ENCODE results near the gene EGFR.

Gene EGFR

GRCh38 chr7:55194522-55194921 lies 175.7 kb downstream of the EGFR start:
- DNase-seq, result no peak

- DNase-seq, result no peak
These were observed 180.0 kb downstream of the EGFR start for GRCh38 chr7:55198634-55199392.

DNA sequence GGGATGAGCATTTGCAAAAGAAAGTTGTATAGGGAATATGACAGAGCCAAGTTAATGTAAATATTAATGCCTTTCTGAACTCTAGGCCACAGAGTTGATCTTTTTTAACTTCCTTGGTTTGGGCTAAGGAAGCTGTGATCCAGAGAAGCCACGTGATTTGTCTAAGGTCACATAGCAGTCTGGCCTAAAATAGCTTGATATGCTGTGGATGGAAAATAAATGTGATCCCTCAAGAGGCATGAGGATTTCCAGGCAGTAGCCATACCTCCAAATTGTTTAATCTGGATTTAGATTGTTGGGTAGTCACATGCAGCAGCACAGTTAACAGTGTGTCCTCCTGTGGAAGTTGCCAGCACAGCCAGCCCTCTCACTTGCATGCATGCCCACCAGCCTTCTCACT lies 180.6 kb downstream of the EGFR start:
- no peak for DNase-seq

GRCh38 chr7:55200441-55200840 lies 181.6 kb downstream of the EGFR start:
- DNase-seq, result no peak

GRCh38 chr7:55202150-55202913 lies 183.5 kb downstream of the EGFR start:
- no peak for DNase-seq

- DNase-seq, result no peak
These were observed 184.5 kb downstream of the EGFR start for GRCh38 chr7:55203300-55203699.

- no peak for DNase-seq
These were observed 186.5 kb downstream of the EGFR start for GRCh38 chr7:55205124-55205955.

DNA sequence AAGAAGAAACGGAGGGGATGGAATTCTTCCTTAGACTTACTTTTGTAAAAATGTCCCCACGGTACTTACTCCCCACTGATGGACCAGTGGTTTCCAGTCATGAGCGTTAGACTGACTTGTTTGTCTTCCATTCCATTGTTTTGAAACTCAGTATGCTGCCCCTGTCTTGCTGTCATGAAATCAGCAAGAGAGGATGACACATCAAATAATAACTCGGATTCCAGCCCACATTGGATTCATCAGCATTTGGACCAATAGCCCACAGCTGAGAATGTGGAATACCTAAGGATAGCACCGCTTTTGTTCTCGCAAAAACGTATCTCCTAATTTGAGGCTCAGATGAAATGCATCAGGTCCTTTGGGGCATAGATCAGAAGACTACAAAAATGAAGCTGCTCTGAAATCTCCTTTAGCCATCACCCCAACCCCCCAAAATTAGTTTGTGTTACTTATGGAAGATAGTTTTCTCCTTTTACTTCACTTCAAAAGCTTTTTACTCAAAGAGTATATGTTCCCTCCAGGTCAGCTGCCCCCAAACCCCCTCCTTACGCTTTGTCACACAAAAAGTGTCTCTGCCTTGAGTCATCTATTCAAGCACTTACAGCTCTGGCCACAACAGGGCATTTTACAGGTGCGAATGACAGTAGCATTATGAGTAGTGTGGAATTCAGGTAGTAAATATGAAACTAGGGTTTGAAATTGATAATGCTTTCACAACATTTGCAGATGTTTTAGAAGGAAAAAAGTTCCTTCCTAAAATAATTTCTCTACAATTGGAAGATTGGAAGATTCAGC lies 187.6 kb downstream of the EGFR start:
- DNase-seq, result no peak

GRCh38 chr7:55207436-55208125 lies 188.8 kb downstream of the EGFR start:
- no peak for DNase-seq

- no peak for DNase-seq
These were observed 190.5 kb downstream of the EGFR start for GRCh38 chr7:55209366-55209765.

DNA sequence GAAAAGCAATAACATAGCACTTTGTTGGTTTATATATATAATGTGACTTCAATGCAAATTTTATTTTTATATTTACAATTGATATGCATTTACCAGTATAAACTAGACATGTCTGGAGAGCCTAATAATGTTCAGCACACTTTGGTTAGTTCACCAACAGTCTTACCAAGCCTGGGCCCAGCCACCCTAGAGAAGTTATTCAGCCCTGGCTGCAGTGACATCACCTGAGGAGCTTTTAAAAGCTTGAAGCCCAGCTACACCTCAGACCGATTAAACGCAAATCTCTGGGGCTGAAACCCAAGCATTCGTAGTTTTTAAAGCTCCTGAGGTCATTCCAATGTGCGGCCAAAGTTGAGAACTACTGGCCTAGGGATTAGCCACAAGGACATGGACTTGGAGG lies 191.4 kb downstream of the EGFR start:
- no peak for DNase-seq

DNA sequence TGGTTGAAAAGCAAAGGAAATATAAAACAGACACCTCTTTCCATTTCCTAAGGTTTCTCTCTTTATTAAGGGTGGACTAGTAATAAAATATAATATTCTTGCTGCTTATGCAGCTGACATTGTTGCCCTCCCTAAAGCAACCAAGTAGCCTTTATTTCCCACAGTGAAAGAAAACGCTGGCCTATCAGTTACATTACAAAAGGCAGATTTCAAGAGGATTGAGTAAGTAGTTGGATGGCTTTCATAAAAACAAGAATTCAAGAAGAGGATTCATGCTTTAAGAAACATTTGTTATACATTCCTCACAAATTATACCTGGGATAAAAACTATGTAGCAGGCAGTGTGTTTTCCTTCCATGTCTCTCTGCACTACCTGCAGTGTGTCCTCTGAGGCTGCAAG lies 191.9 kb downstream of the EGFR start:
- DNase-seq, result no peak

GRCh38 chr7:55211726-55212125 lies 192.9 kb downstream of the EGFR start:
- DNase-seq, result no peak

- no peak for DNase-seq
These were observed 193.4 kb downstream of the EGFR start for GRCh38 chr7:55212176-55212575.

GRCh38 chr7:55212838-55213237 lies 194.0 kb downstream of the EGFR start:
- DNase-seq, result no peak

DNA sequence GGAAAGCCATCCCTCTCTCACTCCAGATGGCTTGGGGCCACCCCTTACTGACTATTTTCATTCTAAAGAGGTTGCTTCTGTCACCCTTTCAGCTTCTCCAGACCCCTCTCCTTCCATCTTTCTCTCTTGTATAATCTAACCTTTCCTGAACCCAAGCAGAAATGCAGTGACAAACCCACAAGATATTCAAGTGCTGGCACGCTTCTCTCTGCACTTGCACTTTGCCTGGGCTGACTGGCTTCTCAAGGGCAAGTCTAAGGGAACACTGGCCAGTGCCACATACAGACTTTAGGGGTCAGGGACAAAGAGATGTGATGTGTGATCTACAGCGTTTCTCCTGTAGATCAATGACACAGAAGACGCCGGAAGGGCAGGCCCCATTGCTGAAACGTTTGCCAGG lies 195.9 kb downstream of the EGFR start:
- no peak for DNase-seq

GRCh38 chr7:55223023-55223422 lies 204.2 kb downstream of the EGFR start:
- no peak for DNase-seq

- no peak for DNase-seq
These were observed 205.3 kb downstream of the EGFR start for GRCh38 chr7:55224111-55224510.

DNA sequence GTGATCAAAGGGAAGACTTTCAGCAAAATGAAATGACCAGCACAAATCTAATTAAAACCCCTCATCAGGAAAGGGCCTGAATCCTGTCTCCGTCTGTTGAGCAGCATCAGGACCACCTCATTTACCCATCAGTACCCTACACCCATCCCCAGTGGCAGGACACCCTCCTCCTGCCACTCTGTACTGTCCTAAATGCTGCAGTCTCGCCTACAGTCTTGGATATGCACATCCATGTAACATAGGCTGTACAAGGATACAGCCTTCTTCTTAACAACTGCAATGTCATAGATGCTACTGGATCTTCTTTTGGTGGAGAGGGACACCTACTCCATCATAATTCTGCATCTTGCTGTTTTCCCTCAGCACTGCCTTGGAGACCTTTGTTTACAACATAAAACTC lies 206.0 kb downstream of the EGFR start:
- no peak for DNase-seq

GRCh38 chr7:55230014-55230413 lies 211.2 kb downstream of the EGFR start:
- DNase-seq, result no peak

DNA sequence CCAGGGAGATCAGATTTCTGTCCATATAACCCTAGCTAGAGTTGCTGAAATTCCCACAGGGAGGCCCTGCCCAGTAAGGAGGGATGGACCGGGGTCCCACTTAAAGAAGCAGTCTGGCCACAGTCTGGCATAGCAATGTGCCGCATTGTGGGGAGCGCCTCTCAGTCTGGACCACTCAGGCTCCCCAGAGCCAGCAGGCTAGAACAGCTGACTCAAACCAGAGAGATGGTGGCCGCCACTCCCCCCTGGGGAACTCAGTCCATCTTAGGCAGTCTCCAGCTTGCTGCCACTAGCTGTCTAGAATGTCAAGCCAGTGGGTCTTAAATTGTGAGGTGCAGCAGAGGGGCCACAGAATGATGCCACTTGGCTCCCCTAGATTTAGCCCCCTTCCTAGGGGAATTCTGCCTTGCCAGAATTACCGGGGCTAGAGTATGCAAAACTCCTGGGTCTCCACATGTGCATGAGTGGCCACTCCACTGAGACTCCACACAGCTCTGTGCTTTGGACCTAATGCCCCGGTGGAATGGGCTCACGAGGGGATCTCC lies 213.0 kb downstream of the EGFR start:
- no peak for DNase-seq

DNA sequence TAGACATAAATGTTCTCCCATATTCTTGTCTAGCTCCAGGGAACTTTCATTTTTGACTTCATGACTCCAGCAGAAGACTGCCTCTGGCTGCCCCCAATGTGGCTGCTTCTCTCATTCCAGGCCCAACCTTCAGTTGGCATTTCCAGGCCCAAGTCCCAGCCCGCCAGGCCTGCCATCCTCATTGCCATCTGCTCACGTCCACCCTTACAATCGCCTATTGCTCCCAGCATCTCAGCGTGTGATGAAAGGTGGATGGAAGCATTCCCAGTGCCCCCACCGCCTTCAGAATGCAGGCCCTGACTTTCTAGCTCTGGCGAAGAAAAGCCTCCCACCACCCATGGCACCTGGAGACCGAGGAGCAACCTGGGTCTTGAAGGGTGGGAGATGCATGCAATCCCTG lies 214.2 kb downstream of the EGFR start:
- DNase-seq, result no peak

Data from CD4-positive, alpha-beta T cell treated with Interleukin-12 subunit alpha and Interleukin-12 subunit beta, for 1 hour (primary cell).